ENCODE data around the gene SART3. TPM values are rescaled to one million over a fixed set of nuclear protein-coding genes. Genes with fewer than 3 reads are reported as not detected.

Gene SART3
- total RNA-seq, 4 donors from 2014 or later, result 46.1 to 77.0 (median 62.8) TPM

DNA sequence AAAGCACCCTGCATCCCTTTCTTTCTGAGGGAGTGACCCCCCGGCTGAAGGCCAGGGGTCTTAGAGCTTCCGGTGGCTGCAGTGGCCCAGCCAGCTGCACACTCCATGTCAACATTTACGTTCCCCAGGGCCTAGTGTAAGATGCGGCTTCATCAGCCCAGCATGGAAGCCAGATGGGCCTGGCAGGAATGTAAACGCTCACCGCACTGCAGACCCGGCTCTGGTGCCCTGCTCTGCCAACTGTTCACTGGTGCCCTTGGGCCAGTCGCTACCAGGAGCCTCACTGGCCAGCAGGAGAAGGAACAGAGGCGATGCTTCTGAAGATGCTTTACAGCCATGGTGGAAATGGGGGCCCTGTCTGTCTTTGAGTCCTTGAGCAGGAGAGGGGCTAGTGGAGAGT lies 45.5 kb upstream of the SART3 start:
- DNase-seq (ENCODE audit: low spot score in 2 of 2), result no peak
- Histone ChIP-seq H3K9me3 (no peaks in the 10 kb centered on the region), H3K27ac (no peak overlapping the region), H3K27me3 (no peaks in the 10 kb centered on the region), H3K4me3 (no peak overlapping the region), H3K4me1 (peaks cover 2% of the 10 kb centered on the region), H3K36me3 (no peaks in the 10 kb centered on the region)
- WGBS, result 76% methylated on average over 8 of the region's 9 CpGs
- no peak for TF ChIP-seq POLR2A (IDR thresholded peaks at IDR 0.05)
- TF ChIP-seq POLR2AphosphoS5 (IDR thresholded peaks at IDR 0.05), result no peak
- TF ChIP-seq, protein P1, sequence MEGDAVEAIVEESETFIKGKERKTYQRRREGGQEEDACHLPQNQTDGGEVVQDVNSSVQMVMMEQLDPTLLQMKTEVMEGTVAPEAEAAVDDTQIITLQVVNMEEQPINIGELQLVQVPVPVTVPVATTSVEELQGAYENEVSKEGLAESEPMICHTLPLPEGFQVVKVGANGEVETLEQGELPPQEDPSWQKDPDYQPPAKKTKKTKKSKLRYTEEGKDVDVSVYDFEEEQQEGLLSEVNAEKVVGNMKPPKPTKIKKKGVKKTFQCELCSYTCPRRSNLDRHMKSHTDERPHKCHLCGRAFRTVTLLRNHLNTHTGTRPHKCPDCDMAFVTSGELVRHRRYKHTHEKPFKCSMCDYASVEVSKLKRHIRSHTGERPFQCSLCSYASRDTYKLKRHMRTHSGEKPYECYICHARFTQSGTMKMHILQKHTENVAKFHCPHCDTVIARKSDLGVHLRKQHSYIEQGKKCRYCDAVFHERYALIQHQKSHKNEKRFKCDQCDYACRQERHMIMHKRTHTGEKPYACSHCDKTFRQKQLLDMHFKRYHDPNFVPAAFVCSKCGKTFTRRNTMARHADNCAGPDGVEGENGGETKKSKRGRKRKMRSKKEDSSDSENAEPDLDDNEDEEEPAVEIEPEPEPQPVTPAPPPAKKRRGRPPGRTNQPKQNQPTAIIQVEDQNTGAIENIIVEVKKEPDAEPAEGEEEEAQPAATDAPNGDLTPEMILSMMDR (IDR thresholded peaks at IDR 0.05), result no peak
- no peak for TF ChIP-seq EP300 (IDR thresholded peaks at IDR 0.05)

DNA sequence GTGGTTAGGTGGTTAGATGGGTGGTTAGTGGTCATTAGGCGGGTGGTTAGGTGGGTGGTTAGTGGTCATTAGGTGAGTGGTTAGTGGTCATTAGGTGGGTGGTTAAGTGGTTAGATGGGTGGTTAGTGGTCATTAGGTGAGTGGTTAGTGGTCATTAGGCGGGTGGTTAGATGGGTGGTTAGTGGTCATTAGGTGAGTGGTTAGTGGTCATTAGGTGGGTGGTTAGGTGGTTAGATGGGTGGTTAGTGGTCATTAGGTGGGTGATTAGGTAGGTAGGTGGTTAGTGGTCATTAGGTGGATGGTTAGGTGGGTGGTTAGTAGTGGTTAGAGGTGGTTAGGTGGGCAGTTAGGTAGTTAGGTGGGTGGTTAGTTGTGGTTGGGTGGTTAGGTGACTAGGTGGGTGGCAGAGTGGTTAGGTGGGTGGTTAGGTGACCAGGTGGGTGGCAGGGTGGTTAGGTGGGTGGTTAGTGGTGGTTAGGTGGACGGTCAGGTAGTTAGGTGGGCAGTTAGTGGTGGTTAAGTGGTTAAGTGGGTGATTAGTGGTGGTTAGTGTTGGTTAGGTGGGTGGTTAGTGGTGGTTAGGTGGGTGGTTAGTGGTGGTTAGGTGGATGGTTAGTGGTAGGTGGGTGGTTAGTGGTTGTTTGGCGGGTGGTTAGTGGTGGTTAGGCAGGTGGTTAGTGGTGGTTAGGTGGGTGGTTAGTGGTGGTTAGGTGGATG lies 44.9 kb upstream of the SART3 start:
- no peaks in the 10 kb centered on the region for H3K9me3 ChIP-seq
- H3K27ac ChIP-seq, result no peak overlapping the region
- WGBS, result 77% methylated on average over 4 of the region's 4 CpGs
- H3K27me3 ChIP-seq, result no peaks in the 10 kb centered on the region
- H3K4me1 ChIP-seq, result peaks cover 2% of the 10 kb centered on the region
- no peak overlapping the region for H3K4me3 ChIP-seq
- no peak for TF ChIP-seq POLR2A (IDR thresholded peaks at IDR 0.05)
- no peak for TF ChIP-seq EP300 (IDR thresholded peaks at IDR 0.05)
- no peak for TF ChIP-seq POLR2AphosphoS5 (IDR thresholded peaks at IDR 0.05)
- no peak for DNase-seq (ENCODE audit: low spot score in 2 of 2)
- H3K36me3 ChIP-seq, result no peaks in the 10 kb centered on the region

DNA sequence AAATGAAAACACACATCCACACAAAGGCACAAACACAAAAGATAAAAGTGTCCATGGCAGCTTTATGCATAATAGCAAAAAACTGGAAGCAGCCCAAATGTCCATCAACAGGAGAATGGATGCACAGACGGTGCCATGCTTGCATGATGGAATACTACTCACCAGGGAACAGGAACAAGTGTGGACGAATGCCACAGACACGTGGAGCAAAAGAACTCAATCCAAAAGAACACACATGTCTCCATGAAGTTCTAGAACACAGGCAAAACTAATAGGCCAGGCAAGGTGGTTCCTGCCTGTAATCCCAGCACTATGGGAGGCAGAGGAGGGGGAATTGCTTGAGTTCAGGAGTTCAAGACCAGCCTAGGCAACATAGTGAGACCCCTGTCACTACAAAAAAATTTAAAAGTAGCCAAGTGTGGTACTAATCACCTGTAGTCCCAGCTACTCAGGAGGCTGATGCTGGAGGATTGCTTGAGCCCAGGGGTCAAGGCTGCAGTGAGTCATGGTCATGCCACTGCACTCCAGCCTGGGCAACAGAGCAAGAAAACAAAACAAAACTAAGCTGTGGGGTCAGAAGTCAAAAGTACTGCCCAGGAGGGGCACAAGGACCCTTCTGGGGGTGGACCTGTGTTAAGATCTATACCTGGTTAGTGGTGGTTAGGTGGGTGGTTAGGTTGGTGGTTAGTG lies 44.2 kb upstream of the SART3 start:
- TF ChIP-seq, protein P1 (IDR thresholded peaks at IDR 0.05), result no peak
- no peak for TF ChIP-seq EP300 (IDR thresholded peaks at IDR 0.05)
- TF ChIP-seq POLR2AphosphoS5 (IDR thresholded peaks at IDR 0.05), result no peak
- TF ChIP-seq POLR2A (IDR thresholded peaks at IDR 0.05), result no peak
- H3K9me3 ChIP-seq, result no peaks in the 10 kb centered on the region
- H3K36me3 ChIP-seq, result no peaks in the 10 kb centered on the region
- no peak overlapping the region for H3K4me3 ChIP-seq
- no peak for DNase-seq (ENCODE audit: low spot score in 2 of 2)
- WGBS, result 60% methylated on average over 3 of the region's 3 CpGs
- no peaks in the 10 kb centered on the region for H3K27me3 ChIP-seq
- H3K4me1 ChIP-seq, result peaks cover 2% of the 10 kb centered on the region
- H3K27ac ChIP-seq, result no peak overlapping the region

DNA sequence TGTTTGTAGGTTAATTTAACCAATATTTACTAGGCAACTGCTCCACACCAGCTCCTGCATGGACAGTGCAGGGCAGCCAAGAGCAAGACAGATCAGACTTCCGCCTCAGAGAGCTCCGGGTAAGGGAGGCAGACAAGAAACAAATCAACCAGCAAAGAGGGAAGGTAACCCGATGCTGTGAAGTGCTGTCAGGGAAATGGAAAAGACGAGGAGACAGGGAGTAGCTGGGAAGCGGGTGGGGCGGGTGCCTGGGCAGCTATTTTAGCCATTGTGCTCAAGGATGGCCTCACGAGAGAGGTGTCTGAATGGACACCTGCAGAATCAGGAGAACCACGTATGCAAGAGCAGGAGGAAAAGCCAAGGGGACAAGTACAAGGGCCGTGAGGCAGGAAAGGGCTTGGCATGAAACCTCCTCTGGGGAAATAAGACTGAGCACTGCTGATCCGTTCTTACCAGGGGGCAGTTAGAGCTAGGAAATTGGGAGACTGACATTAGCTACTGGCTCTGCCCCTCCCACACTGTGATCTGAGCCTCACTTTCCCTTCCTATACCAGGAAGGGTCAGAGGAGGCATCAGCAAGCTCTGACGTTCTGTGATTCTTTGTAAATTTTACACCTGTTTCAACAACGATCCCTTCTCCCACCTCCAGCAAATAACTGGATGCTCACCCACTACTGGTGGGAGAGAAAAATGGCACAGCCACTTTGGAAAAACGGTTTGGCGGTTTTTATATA lies 43.4 kb upstream of the SART3 start:
- Histone ChIP-seq H3K27me3 (no peaks in the 10 kb centered on the region), H3K36me3 (no peaks in the 10 kb centered on the region), H3K4me3 (no peak overlapping the region), H3K27ac (no peak overlapping the region), H3K9me3 (no peaks in the 10 kb centered on the region), H3K4me1 (peaks cover 1% of the 10 kb centered on the region)
- 49% methylated on average over 14 of the region's 14 CpGs for WGBS
- TF ChIP-seq EP300 (IDR thresholded peaks at IDR 0.05) (no peak), POLR2AphosphoS5 (IDR thresholded peaks at IDR 0.05) (no peak), POLR2A (IDR thresholded peaks at IDR 0.05) (no peak)
- TF ChIP-seq, protein P1 (IDR thresholded peaks at IDR 0.05), result no peak
- DNase-seq (ENCODE audit: low spot score in 2 of 2), result no peak

DNA sequence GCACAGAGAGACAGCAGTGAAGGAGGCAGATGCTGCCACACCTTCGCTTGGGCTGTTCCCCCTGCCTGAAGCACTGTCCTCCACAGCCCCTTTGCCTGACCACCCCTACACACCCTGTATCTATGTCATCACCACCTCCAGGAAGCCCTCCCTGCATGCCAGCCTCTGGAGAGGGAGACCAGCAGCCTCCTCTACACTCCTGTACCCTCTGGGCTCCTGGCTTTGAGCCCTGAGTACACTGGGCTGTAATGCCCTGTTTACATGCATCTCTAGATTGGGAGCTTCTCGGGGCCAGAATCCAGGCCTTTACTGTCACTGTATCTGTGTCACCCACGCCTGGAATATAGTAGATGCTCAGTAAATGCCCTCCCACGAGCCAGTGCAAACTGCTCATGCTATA lies 42.8 kb upstream of the SART3 start:
- Histone ChIP-seq H3K27ac (no peak overlapping the region), H3K4me3 (no peak overlapping the region), H3K36me3 (no peaks in the 10 kb centered on the region), H3K27me3 (no peaks in the 10 kb centered on the region), H3K4me1 (peaks cover under 1% of the 10 kb centered on the region), H3K9me3 (no peaks in the 10 kb centered on the region)
- no peak for DNase-seq (ENCODE audit: low spot score in 2 of 2)
- TF ChIP-seq POLR2AphosphoS5 (IDR thresholded peaks at IDR 0.05) (no peak), EP300 (IDR thresholded peaks at IDR 0.05) (no peak), POLR2A (IDR thresholded peaks at IDR 0.05) (no peak)
- TF ChIP-seq, protein P1 (IDR thresholded peaks at IDR 0.05), result no peak
- 86% methylated on average over 4 of the region's 4 CpGs for WGBS
